Neuron (in vitro differentiated cells): ENCODE data around the gene PTEN.
"Not testable (repeated sequence)": the region's sequence is repeated elsewhere in the genome, so short reads cannot be mapped to it uniquely, and the experiment has no call there.

Source experiments
- H2AFZ ChIP-seq: one replicate; pipeline ENCODE4 v1.6.1; 2013; ENCODE audit warnings: low read depth, mild to moderate bottlenecking, inconsistent platforms, low read length, moderate library complexity
- H3K27me3 ChIP-seq: one replicate; pipeline ENCODE4 v1.6.1; 2013; ENCODE audit warnings: low read length; ENCODE audit not compliant: insufficient read depth
- H3K36me3 ChIP-seq: one replicate; pipeline ENCODE4 v1.6.1; 2013; ENCODE audit warnings: low read length; ENCODE audit not compliant: insufficient read depth
- H3K4me1 ChIP-seq: one replicate; pipeline ENCODE4 v1.6.1; 2013; ENCODE audit warnings: low read length; ENCODE audit not compliant: insufficient read depth
- H3K4me3 ChIP-seq: 2 replicates; pipeline ENCODE4 v1.5.1; 2013; ENCODE audit warnings: mild to moderate bottlenecking, low read length, moderate library complexity
- H3K9me3 ChIP-seq: one replicate; pipeline ENCODE4 v1.6.1; 2013; ENCODE audit warnings: low read length

Gene PTEN

GRCh38 chr10:87852089-87852488, 11.3 kb upstream of the PTEN start:
- no peaks in the 10 kb centered on the region for H3K36me3 ChIP-seq

GRCh38 chr10:87855247-87855646, 8.2 kb upstream of the PTEN start:
- not testable (repeated sequence) for H3K4me3 ChIP-seq, H3K9me3 ChIP-seq, H3K27me3 ChIP-seq, H3K36me3 ChIP-seq, H3K4me1 ChIP-seq, H2AFZ ChIP-seq

More at GRCh38 chr10:87852089-87852488, 11.3 kb upstream of the PTEN start:
- Histone ChIP-seq H3K4me3 (no peak overlapping the region), H3K4me1 (peaks cover 3% of the 10 kb centered on the region), H2AFZ (no peak overlapping the region), H3K9me3 (no peaks in the 10 kb centered on the region), H3K27me3 (no peaks in the 10 kb centered on the region)

- H3K4me3 ChIP-seq, H3K36me3 ChIP-seq, H2AFZ ChIP-seq, H3K9me3 ChIP-seq, H3K27me3 ChIP-seq, H3K4me1 ChIP-seq: not testable (repeated sequence)
These were observed 7.8 kb upstream of the PTEN start for GRCh38 chr10:87855665-87856064.

- Histone ChIP-seq H3K4me3 (no peak overlapping the region), H3K27me3 (no peaks in the 10 kb centered on the region), H3K4me1 (no peaks in the 10 kb centered on the region), H3K9me3 (no peaks in the 10 kb centered on the region), H3K36me3 (no peaks in the 10 kb centered on the region), H2AFZ (no peak overlapping the region)
These were observed 3.1 kb upstream of the PTEN start for GRCh38 chr10:87860156-87860795.

- H3K27me3 ChIP-seq = no peaks in the 10 kb centered on the region
- H3K4me1 ChIP-seq = no peaks in the 10 kb centered on the region
- no peaks in the 10 kb centered on the region for H3K9me3 ChIP-seq
- H3K36me3 ChIP-seq = no peaks in the 10 kb centered on the region
- H3K4me3 ChIP-seq = no peak overlapping the region
- no peak overlapping the region for H2AFZ ChIP-seq
These were observed 2.5 kb upstream of the PTEN start for GRCh38 chr10:87860816-87861403.

- no peaks in the 10 kb centered on the region for H3K9me3 ChIP-seq
- no peak overlapping the region for H2AFZ ChIP-seq
- H3K4me1 ChIP-seq = no peaks in the 10 kb centered on the region
- peak overlapping the region; percentile 56 for H3K4me3 ChIP-seq
- no peaks in the 10 kb centered on the region for H3K36me3 ChIP-seq
- H3K27me3 ChIP-seq = no peaks in the 10 kb centered on the region
These were observed 1.9 kb upstream of the PTEN start for GRCh38 chr10:87861566-87861952.

- Histone ChIP-seq H3K4me3 (peak overlapping the region; percentile 56), H3K36me3 (no peaks in the 10 kb centered on the region), H3K9me3 (no peaks in the 10 kb centered on the region), H3K4me1 (no peaks in the 10 kb centered on the region), H2AFZ (peak overlapping the region; percentile 21), H3K27me3 (no peaks in the 10 kb centered on the region)
These were observed 1.3 kb upstream of the PTEN start for GRCh38 chr10:87861953-87862678.

GRCh38 chr10:87862679-87863052, 759 bp upstream of the PTEN start:
- peak overlapping the region; percentile 21 for H2AFZ ChIP-seq
- H3K4me1 ChIP-seq = peaks cover under 1% of the 10 kb centered on the region
- H3K4me3 ChIP-seq = peak overlapping the region; percentile 56
- no peaks in the 10 kb centered on the region for H3K27me3 ChIP-seq
- H3K9me3 ChIP-seq = no peaks in the 10 kb centered on the region
- no peaks in the 10 kb centered on the region for H3K36me3 ChIP-seq

- H3K27me3 ChIP-seq, H2AFZ ChIP-seq, H3K36me3 ChIP-seq, H3K9me3 ChIP-seq: not testable (repeated sequence)
- peak overlapping the region; percentile 56 for H3K4me3 ChIP-seq
- peaks cover 11% of the 10 kb centered on the region for H3K4me1 ChIP-seq
These were observed 598 bp downstream of the PTEN start for GRCh38 chr10:87863951-87864495.

GRCh38 chr10:87864496-87865059, 1.2 kb downstream of the PTEN start:
- Histone ChIP-seq H3K4me1 (peaks cover 15% of the 10 kb centered on the region), H2AFZ (no peak overlapping the region), H3K27me3 (no peaks in the 10 kb centered on the region), H3K9me3 (no peaks in the 10 kb centered on the region), H3K4me3 (peak overlapping the region; percentile 56), H3K36me3 (no peaks in the 10 kb centered on the region)

GRCh38 chr10:87865241-87865881, 1.9 kb downstream of the PTEN start:
- H3K4me1 ChIP-seq = peaks cover 15% of the 10 kb centered on the region
- peak overlapping the region; percentile 56 for H3K4me3 ChIP-seq
- no peaks in the 10 kb centered on the region for H3K36me3 ChIP-seq
- no peaks in the 10 kb centered on the region for H3K27me3 ChIP-seq
- H3K9me3 ChIP-seq = no peaks in the 10 kb centered on the region
- H2AFZ ChIP-seq = no peak overlapping the region

- H3K9me3 ChIP-seq = no peaks in the 10 kb centered on the region
- no peak overlapping the region for H2AFZ ChIP-seq
- peaks cover 2% of the 10 kb centered on the region for H3K36me3 ChIP-seq
- peak overlapping the region; percentile 56 for H3K4me3 ChIP-seq
- peaks cover 15% of the 10 kb centered on the region for H3K4me1 ChIP-seq
- H3K27me3 ChIP-seq = no peaks in the 10 kb centered on the region
These were observed 3.1 kb downstream of the PTEN start for GRCh38 chr10:87866412-87866974.
